CD4-positive, alpha-beta memory T cell (primary cell): ENCODE measurements around the gene SLC16A10. TPM values are rescaled to one million over a fixed set of nuclear protein-coding genes. Genes with fewer than 3 reads are reported as not detected.

Source experiments
- CTCF ChIA-PET: fragments of 350-600 bp; sonication (Branson Sonifier 250); formaldehyde crosslinking; loops from one replicate; lab custom pipeline; 2021; ENCODE audit warnings: inconsistent platforms; ENCODE audit not compliant: partially characterized antibody; lab: Charles Lee
- POLR2A ChIA-PET: fragments of 350-600 bp; sonication (Branson Sonifier 250); formaldehyde crosslinking; loops from one replicate; lab custom pipeline; 2021; ENCODE audit not compliant: partially characterized antibody; lab: Charles Lee
- DNase-seq, 5 donors: peaks; one replicate each; pipeline versions ENCODE4 v3.0.0 to v3.0.0-alpha.2; 2020 to 2022; ENCODE audit warnings: mixed read lengths in 1 of 5
- H3K27ac ChIP-seq: one replicate; pipeline ENCODE4 v1.7.0; 2013; ENCODE audit warnings: low read depth, low read length
- H3K27me3 ChIP-seq: 2 replicates; pipeline ENCODE4 v1.7.0; 2013; ENCODE audit warnings: mild to moderate bottlenecking, low read length, moderate library complexity; ENCODE audit not compliant: insufficient read depth
- H3K36me3 ChIP-seq: 2 replicates; pipeline ENCODE4 v1.7.0; 2013; ENCODE audit warnings: mild to moderate bottlenecking, low read length, moderate library complexity; ENCODE audit not compliant: insufficient read depth
- H3K4me1 ChIP-seq: 2 replicates; pipeline ENCODE4 v1.7.0; 2013; ENCODE audit warnings: mild to moderate bottlenecking, low read length, moderate library complexity; ENCODE audit not compliant: insufficient read depth
- H3K4me3 ChIP-seq, 2 donors: one replicate each; pipeline ENCODE4 v1.7.0; 2013; ENCODE audit warnings: low read length in 2 of 2, mild to moderate bottlenecking in 1 of 2
- H3K9me3 ChIP-seq, 2 donors: one replicate each; pipeline ENCODE4 v1.7.0; 2013; ENCODE audit warnings: low read length in 2 of 2, control low read depth in 1 of 2; ENCODE audit not compliant: control insufficient read depth in 1 of 2
- H3K27ac Mint-ChIP-seq, 7 donors: one replicate each; pipeline ENCODE4 v1.8.0; 2020 to 2021; ENCODE audit warnings: mixed read lengths in 7 of 7, mild to moderate bottlenecking in 6 of 7, inconsistent platforms in 3 of 7, moderate library complexity in 3 of 7
- H3K27me3 Mint-ChIP-seq, 2 donors: one replicate each; pipeline ENCODE4 v1.8.0; 2020 to 2021; ENCODE audit warnings: mixed read lengths in 2 of 2
- H3K36me3 Mint-ChIP-seq, 2 donors: one replicate each; pipeline ENCODE4 v1.8.0; 2020 to 2021; ENCODE audit warnings: mixed read lengths in 2 of 2, inconsistent platforms in 1 of 2, mild to moderate bottlenecking in 1 of 2
- H3K4me1 Mint-ChIP-seq, 4 donors: one replicate each; pipeline ENCODE4 v1.8.0; 2020 to 2021; ENCODE audit warnings: mixed read lengths in 4 of 4, mild to moderate bottlenecking in 1 of 4
- H3K4me3 Mint-ChIP-seq, 8 donors: one replicate each; pipeline ENCODE4 v1.8.0; 2020 to 2021; ENCODE audit warnings: mixed read lengths in 8 of 8, mild to moderate bottlenecking in 7 of 8, moderate library complexity in 6 of 8, inconsistent platforms in 3 of 8
- H3K9me3 Mint-ChIP-seq, 8 donors: one replicate each; pipeline ENCODE4 v1.8.0; 2020 to 2021; ENCODE audit warnings: mixed read lengths in 8 of 8, mild to moderate bottlenecking in 5 of 8, inconsistent platforms in 3 of 8, moderate library complexity in 1 of 8
- intact Hi-C: fragments of 100-400 bp; cut with micrococcal nuclease; formaldehyde crosslinking; loops from one replicate; pipeline ENCODE4 v1.15.1; 2023
- polyA plus RNA-seq, 2 donors: library from polyadenylated mRNA; unstranded; fragments of 300-500 nt; fragmentation: Illumina TruSeq; gene quantifications; one replicate each; pipeline ENCODE4 v1.2.3, GENCODE V29; 2021
- total RNA-seq, 2 experiments: library from RNA; stranded (reverse); gene quantifications; one replicate each; pipeline ENCODE4 v1.2.3, GENCODE V29; 2021

SLC16A10 gene
- total and polyA plus RNA-seq, 4 experiments from 2014 or later: 5.6 to 11.2 (median 8.7) TPM

GRCh38 chr6:111150577-111150976 is 63.3 kb downstream of the SLC16A10 start:
- Histone ChIP-seq H3K4me1 (no peaks in the 10 kb centered on the region), H3K36me3 (no peaks in the 10 kb centered on the region), H3K27me3 (no peaks in the 10 kb centered on the region), H3K27ac (no peak overlapping the region), H3K9me3 (no peaks in the 10 kb centered on the region), H3K4me3 (no peak overlapping the region)
- no peak overlapping the region for H3K27ac Mint-ChIP-seq
- no peaks in the 10 kb centered on the region for H3K9me3 Mint-ChIP-seq
- H3K4me3 Mint-ChIP-seq: no peak overlapping the region
- ChIA-PET POLR2A (no interaction called here), CTCF (no interaction called here)
- no peaks in the 10 kb centered on the region for H3K36me3 Mint-ChIP-seq
- peaks cover 3 to 13% (median 11%) of the 10 kb centered on the region in 4 donors for H3K4me1 Mint-ChIP-seq
- DNase-seq: no peak
- intact Hi-C loops: no loop called here
- H3K27me3 Mint-ChIP-seq: peaks cover 1 to 3% of the 10 kb centered on the region in 2 donors

DNA sequence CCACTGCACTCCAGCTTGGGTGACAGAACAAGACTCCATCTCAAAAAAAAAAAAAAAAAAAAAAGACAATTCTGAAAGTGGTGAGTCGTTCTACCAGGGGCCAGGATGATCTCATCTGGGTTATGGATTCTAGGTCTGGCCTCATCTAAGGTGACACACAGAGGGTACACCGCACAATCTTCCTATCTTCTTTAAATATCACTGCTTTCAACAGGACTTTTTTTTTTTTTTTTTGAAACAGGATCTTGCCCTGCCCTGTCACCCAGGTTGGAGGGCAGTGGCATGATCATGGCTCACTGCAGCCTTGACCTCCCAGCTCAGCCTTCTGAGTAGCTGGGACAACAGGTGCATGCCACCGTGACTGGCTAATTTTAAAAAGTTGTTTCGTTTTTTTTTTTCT is 67.7 kb downstream of the SLC16A10 start:
- DNase-seq: no peak
- CTCF ChIA-PET: interaction anchor here (0.7 kb wide), 1 partner anchor 12 kb away, joined by 3 read pairs; no protein-coding TSS in a partner anchor
- POLR2A ChIA-PET: interaction anchor here (1.0 kb wide), 1 partner anchor 67 kb away, joined by 3 read pairs; no protein-coding TSS in a partner anchor

DNA sequence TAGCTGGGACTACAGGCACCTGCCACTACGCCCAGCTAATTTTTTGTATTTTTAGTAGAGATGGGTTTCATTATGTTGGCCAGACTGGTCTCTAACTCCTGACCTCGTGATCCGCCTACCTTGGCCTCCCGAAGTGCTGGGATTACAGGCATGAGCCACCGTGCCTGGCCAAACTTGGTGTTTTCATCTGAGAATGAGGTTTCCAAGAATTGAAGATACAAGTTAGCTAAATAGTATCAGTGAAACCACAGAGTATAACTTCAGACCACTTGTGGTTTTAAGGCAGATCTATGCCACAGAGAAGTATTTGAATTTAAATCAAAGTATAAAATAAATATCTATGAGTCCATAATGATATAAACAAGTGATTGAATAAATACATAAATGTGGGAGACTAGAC is 70.1 kb downstream of the SLC16A10 start:
- no peaks in the 10 kb centered on the region for H3K36me3 ChIP-seq
- intact Hi-C loops: no loop called here
- H3K27ac ChIP-seq: no peak overlapping the region
- no peak overlapping the region for H3K4me3 ChIP-seq
- peaks cover 0 to 8% of the 10 kb centered on the region in 2 donors for H3K36me3 Mint-ChIP-seq
- CTCF ChIA-PET: interaction anchor here (1.5 kb wide), 1 partner anchor 13 kb away, joined by 5 read pairs; no protein-coding TSS in a partner anchor
- H3K27me3 ChIP-seq: no peaks in the 10 kb centered on the region
- H3K27me3 Mint-ChIP-seq: peaks cover 1 to 3% of the 10 kb centered on the region in 2 donors
- H3K9me3 Mint-ChIP-seq: peaks cover 0 to 12% (median 8%) of the 10 kb centered on the region in 8 donors
- POLR2A ChIA-PET: interaction anchor here (0.6 to 1.4 kb wide), 2 partner anchors 17 to 135 kb away, joined by 3 read pairs; no protein-coding TSS in a partner anchor
- peaks cover 4 to 24% (median 17%) of the 10 kb centered on the region in 4 donors for H3K4me1 Mint-ChIP-seq
- H3K4me3 Mint-ChIP-seq: peak overlapping the region in 5 of 8 donors; percentile 15 to 49 (median 44)
- no peak for DNase-seq
- H3K27ac Mint-ChIP-seq: peak overlapping the region in 1 of 7 donors; percentile 37
- no peaks in the 10 kb centered on the region for H3K9me3 ChIP-seq
- peaks cover 5% of the 10 kb centered on the region for H3K4me1 ChIP-seq

More for the DNA sequence above, 67.7 kb downstream of the SLC16A10 start:
- no peak overlapping the region for H3K27ac ChIP-seq
- peaks cover 0 to 4% of the 10 kb centered on the region in 2 donors for H3K36me3 Mint-ChIP-seq
- no peak overlapping the region for H3K4me3 Mint-ChIP-seq
- no peaks in the 10 kb centered on the region for H3K36me3 ChIP-seq
- peaks cover 4 to 24% (median 17%) of the 10 kb centered on the region in 4 donors for H3K4me1 Mint-ChIP-seq
- intact Hi-C loops: no loop called here
- H3K9me3 ChIP-seq: no peaks in the 10 kb centered on the region
- no peak overlapping the region for H3K27ac Mint-ChIP-seq
- peaks cover 1 to 3% of the 10 kb centered on the region in 2 donors for H3K27me3 Mint-ChIP-seq
- H3K27me3 ChIP-seq: no peaks in the 10 kb centered on the region
- no peak overlapping the region for H3K4me3 ChIP-seq
- peaks cover 5% of the 10 kb centered on the region for H3K4me1 ChIP-seq
- H3K9me3 Mint-ChIP-seq: peaks cover 0 to 8% (median 0%) of the 10 kb centered on the region in 8 donors

DNA sequence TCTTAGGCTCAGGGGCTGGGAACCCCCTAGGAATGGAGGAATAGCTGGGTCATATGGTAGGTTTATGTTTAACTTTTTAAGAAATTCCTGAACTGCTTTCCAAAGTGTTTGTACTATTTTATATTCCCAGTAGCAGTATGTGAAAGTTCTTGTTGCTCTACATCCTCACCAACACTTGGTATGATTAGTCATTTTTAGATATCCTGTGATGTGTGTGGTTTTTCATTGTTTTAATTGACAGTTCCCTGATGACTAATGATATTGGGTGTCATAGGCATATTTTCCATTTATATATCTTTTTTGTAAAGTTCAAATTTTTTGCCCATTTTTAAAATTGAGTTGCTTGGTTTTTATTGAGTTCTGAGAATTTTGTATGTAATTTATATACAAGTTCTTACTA is 72.3 kb downstream of the SLC16A10 start:
- Mint-ChIP-seq H3K36me3 (peaks cover 2 to 8% of the 10 kb centered on the region in 2 donors), H3K4me1 (peaks cover 4 to 16% (median 12%) of the 10 kb centered on the region in 4 donors), H3K4me3 (no peak overlapping the region), H3K27me3 (peaks cover 0 to 3% of the 10 kb centered on the region in 2 donors), H3K9me3 (peaks cover 0 to 22% (median 14%) of the 10 kb centered on the region in 8 donors), H3K27ac (no peak overlapping the region)
- intact Hi-C loops: no loop called here
- no peak for DNase-seq
- Histone ChIP-seq H3K9me3 (no peaks in the 10 kb centered on the region), H3K27me3 (no peaks in the 10 kb centered on the region), H3K4me3 (no peak overlapping the region), H3K36me3 (no peaks in the 10 kb centered on the region), H3K27ac (no peak overlapping the region), H3K4me1 (peaks cover 5% of the 10 kb centered on the region)
- ChIA-PET POLR2A (no interaction called here), CTCF (no interaction called here)

GRCh38 chr6:111161650-111162049 is 74.3 kb downstream of the SLC16A10 start:
- no peak for DNase-seq
- Mint-ChIP-seq H3K27me3 (no peaks in the 10 kb centered on the region), H3K27ac (no peak overlapping the region), H3K9me3 (peaks cover 0 to 22% (median 14%) of the 10 kb centered on the region in 8 donors), H3K4me3 (no peak overlapping the region), H3K36me3 (peaks cover 2 to 11% of the 10 kb centered on the region in 2 donors), H3K4me1 (peaks cover 0 to 5% (median 2%) of the 10 kb centered on the region in 4 donors)
- no peak overlapping the region for H3K4me3 ChIP-seq
- no peaks in the 10 kb centered on the region for H3K9me3 ChIP-seq
- H3K36me3 ChIP-seq: no peaks in the 10 kb centered on the region
- peaks cover 5% of the 10 kb centered on the region for H3K4me1 ChIP-seq
- POLR2A ChIA-PET: no interaction called here
- intact Hi-C loops: no loop called here
- H3K27me3 ChIP-seq: no peaks in the 10 kb centered on the region
- CTCF ChIA-PET: no interaction called here
- H3K27ac ChIP-seq: no peak overlapping the region

- POLR2A ChIA-PET: no interaction called here
- Histone ChIP-seq H3K36me3 (no peaks in the 10 kb centered on the region), H3K9me3 (no peaks in the 10 kb centered on the region), H3K4me1 (peaks cover under 1% of the 10 kb centered on the region), H3K27me3 (no peaks in the 10 kb centered on the region), H3K4me3 (no peak overlapping the region), H3K27ac (no peak overlapping the region)
- Mint-ChIP-seq H3K36me3 (peaks cover 2 to 11% of the 10 kb centered on the region in 2 donors), H3K4me3 (no peak overlapping the region), H3K9me3 (peaks cover 0 to 22% (median 14%) of the 10 kb centered on the region in 8 donors), H3K4me1 (no peaks in the 10 kb centered on the region), H3K27ac (no peak overlapping the region), H3K27me3 (no peaks in the 10 kb centered on the region)
- peak in 1 of 5 donors; percentile 0 for DNase-seq
- intact Hi-C loops: no loop called here
- CTCF ChIA-PET: no interaction called here
Observed at GRCh38 chr6:111162504-111162903, 75.2 kb downstream of the SLC16A10 start.

GRCh38 chr6:111171577-111172400 is 84.5 kb downstream of the SLC16A10 start:
- intact Hi-C loops: loop anchor here (10.0 kb wide), 1 partner anchor 57 kb away; no protein-coding TSS in a partner anchor
- no peak overlapping the region for H3K27ac Mint-ChIP-seq

More at GRCh38 chr6:111171577-111172400, 84.5 kb downstream of the SLC16A10 start:
- H3K27me3 Mint-ChIP-seq: no peaks in the 10 kb centered on the region
- Histone ChIP-seq H3K36me3 (no peaks in the 10 kb centered on the region), H3K27me3 (no peaks in the 10 kb centered on the region), H3K4me1 (peaks cover 24% of the 10 kb centered on the region), H3K4me3 (no peak overlapping the region), H3K9me3 (no peaks in the 10 kb centered on the region), H3K27ac (no peak overlapping the region)
- no peak for DNase-seq
- peaks cover 14 to 25% (median 16%) of the 10 kb centered on the region in 4 donors for H3K4me1 Mint-ChIP-seq
- no peaks in the 10 kb centered on the region for H3K36me3 Mint-ChIP-seq
- H3K9me3 Mint-ChIP-seq: no peaks in the 10 kb centered on the region
- POLR2A ChIA-PET: interaction anchor here (1.4 kb wide), 1 partner anchor 59 kb away, joined by 3 read pairs; no protein-coding TSS in a partner anchor
- no peak overlapping the region for H3K4me3 Mint-ChIP-seq
- CTCF ChIA-PET: interaction anchor here (1.0 kb wide), 1 partner anchor 36 kb away, joined by 3 read pairs; no protein-coding TSS in a partner anchor
